OCI-LY7 (cell line): ENCODE measurements around the gene SCAF1. TPM values are rescaled to one million over a fixed set of nuclear protein-coding genes. Genes with fewer than 3 reads are reported as not detected.

Source experiments
- BruUV-seq: library from RNA; stranded (reverse); fragments of 400-500 nt; replicated peaks from 2 replicates; lab custom pipeline; 2021; lab: Mats Ljungman, UMichigan
- CTCF ChIA-PET: fragments of 300-600 bp; sonication (Branson Sonifier 250); formaldehyde crosslinking; loops from one replicate; lab custom pipeline; 2022; ENCODE audit warnings: antibody characterized with exemption; ENCODE audit not compliant: unreplicated experiment; lab: Charles Lee
- POLR2A ChIA-PET: fragments of 300-600 bp; sonication (Branson Sonifier 250); formaldehyde crosslinking; loops from one replicate; lab custom pipeline; 2022; ENCODE audit warnings: antibody characterized with exemption; lab: Charles Lee
- DNase-seq: peaks from one replicate; pipeline ENCODE4 v3.0.0-alpha.2; 2015; ENCODE audit warnings: low spot score
- H2AFZ ChIP-seq: fragments of 200-600 bp; sonication (generic), shearing (Covaris generic); 2 replicates; pipeline ENCODE4 v1.6.1; 2014; ENCODE audit warnings: mild to moderate bottlenecking, antibody characterized with exemption, low read length, moderate library complexity
- H3K27ac ChIP-seq: fragments of 200-600 bp; sonication (generic); 2 replicates; pipeline ENCODE4 v1.5.1; 2014; ENCODE audit warnings: mixed run types, low read depth, mild to moderate bottlenecking, moderate library complexity, low read length, inconsistent platforms; ENCODE audit not compliant: poor library complexity, severe bottlenecking
- H3K36me3 ChIP-seq: fragments of 200-600 bp; sonication (generic); 2 replicates; pipeline ENCODE4 v1.6.1; 2014; ENCODE audit warnings: mild to moderate bottlenecking, antibody characterized with exemption, low read length, moderate library complexity, mixed read lengths; ENCODE audit not compliant: insufficient read depth
- H3K4me1 ChIP-seq: fragments of 200-600 bp; sonication (generic); 2 replicates; pipeline ENCODE4 v1.5.1; 2014; ENCODE audit warnings: mild to moderate bottlenecking, low read length; ENCODE audit not compliant: insufficient read depth, poor library complexity, severe bottlenecking
- H3K4me2 ChIP-seq: fragments of 200-600 bp; sonication (generic); 2 replicates; pipeline ENCODE4 v1.6.1; 2014; ENCODE audit warnings: mild to moderate bottlenecking, low read length
- H3K4me3 ChIP-seq: fragments of 200-600 bp; sonication (generic); 2 replicates; pipeline ENCODE4 v1.5.1; 2014; ENCODE audit warnings: mild to moderate bottlenecking, low read depth, low read length; ENCODE audit not compliant: poor library complexity, severe bottlenecking
- H3K79me2 ChIP-seq: fragments of 200-600 bp; sonication (generic); 2 replicates; pipeline ENCODE4 v1.6.1; 2016; ENCODE audit warnings: low read depth, mild to moderate bottlenecking, low read length, moderate library complexity, mixed read lengths; ENCODE audit not compliant: insufficient read depth
- H3K9me2 ChIP-seq: fragments of 200-600 bp; sonication (generic); 2 replicates; pipeline ENCODE4 v1.6.1; 2016; ENCODE audit warnings: mild to moderate bottlenecking, low read length, mixed read lengths; ENCODE audit not compliant: insufficient read depth
- H3K9me3 ChIP-seq: fragments of 200-600 bp; sonication (generic); 2 replicates; pipeline ENCODE4 v1.6.1; 2014; ENCODE audit warnings: mild to moderate bottlenecking, mixed run types, low read length, mixed read lengths
- H4K20me1 ChIP-seq: fragments of 200-600 bp; sonication (generic); 2 replicates; pipeline ENCODE4 v1.6.1; 2014; ENCODE audit warnings: mild to moderate bottlenecking, antibody characterized with exemption, low read length, moderate library complexity, mixed read lengths; ENCODE audit not compliant: insufficient read depth
- CTCF ChIP-seq: fragments of 200-600 bp; sonication (generic); conservative IDR thresholded peaks from 2 replicates; pipeline ENCODE4 v1.5.1; 2014; ENCODE audit warnings: mild to moderate bottlenecking, antibody characterized with exemption, low read length, moderate library complexity, mixed read lengths
- EZH2phosphoT487 ChIP-seq: fragments of 200-600 bp; sonication (generic); IDR thresholded peaks from 2 replicates; pipeline ENCODE4 v1.6.1; 2018; ENCODE audit warnings: low read depth, borderline replicate concordance, mild to moderate bottlenecking, mixed run types, antibody characterized with exemption, low read length, moderate library complexity, mixed read lengths
- intact Hi-C: fragments of 100-400 bp; cut with micrococcal nuclease; formaldehyde crosslinking; loops from one replicate; pipeline ENCODE4 v1.10.0; 2022; ENCODE audit not compliant: unreplicated experiment
- total RNA-seq, 2 experiments: library from RNA; depleted of rRNA in 1 of 2; stranded (reverse); fragments of >200 nt in 1 of 2; shearing (Covaris generic) in 1 of 2; gene quantifications; 2 replicates each; pipeline ENCODE4 v1.2.3, GENCODE V29; 2014 to 2022

Gene SCAF1
- total RNA-seq, 2 experiments from 2014 or later, result 15.0 to 44.0 TPM

DNA sequence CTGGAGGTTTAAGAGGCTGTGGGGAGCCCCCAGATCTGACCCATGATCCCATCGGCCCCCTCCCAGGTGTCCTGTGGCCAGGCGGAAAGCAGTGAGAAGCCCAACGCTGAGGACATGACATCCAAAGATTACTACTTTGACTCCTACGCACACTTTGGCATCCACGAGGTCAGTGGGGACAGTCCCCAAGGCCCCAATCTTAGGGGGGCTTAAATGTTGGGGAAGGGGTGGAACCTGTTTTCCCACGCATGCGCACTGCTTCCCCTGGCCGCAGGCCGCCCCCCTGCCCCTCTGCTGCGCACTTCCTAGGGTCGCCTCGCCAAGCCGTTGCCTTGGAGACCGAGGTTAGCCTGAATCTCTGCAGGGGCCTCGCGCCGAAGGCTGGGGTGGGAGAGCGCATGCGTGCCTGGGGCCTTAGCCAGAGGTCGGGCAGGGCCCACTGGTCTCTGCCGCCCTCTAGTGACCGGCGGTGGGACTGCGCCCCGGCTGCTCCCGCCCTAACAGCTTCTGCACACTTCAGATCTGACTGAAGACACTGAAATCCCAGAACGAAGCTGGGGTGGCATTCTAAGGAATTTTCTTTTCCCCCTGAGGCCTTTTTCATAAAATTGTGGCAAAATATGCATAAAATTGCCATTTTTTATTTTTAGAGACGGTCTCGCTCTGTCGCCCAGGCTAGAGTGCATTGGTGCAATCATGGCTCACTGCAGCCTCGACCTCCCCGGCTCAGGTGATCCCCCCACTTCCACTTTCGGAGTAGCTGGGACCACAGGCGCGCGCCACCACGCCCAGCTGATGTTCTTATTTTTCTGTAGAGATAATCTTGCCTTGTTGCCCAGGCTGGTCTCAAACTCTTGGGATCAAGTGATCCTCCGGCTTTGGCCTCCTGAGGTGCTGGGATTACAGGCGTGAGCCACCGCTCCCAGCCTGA, 38.7 kb downstream of the SCAF1 start:
- intact Hi-C loops, result no loop called here
- Histone ChIP-seq H3K4me2 (peak overlapping the region; percentile 95), H3K9me3 (no peaks in the 10 kb centered on the region), H4K20me1 (0 out of 2 replicates have a peak, but pooled peaks cover 10% of the 10 kb centered on the region), H3K4me3 (peak overlapping the region; percentile 96), H3K9me2 (no peaks in the 10 kb centered on the region), H2AFZ (no peak overlapping the region), H3K27ac (peak overlapping the region; percentile 31), H3K79me2 (peaks cover 56% of the 10 kb centered on the region), H3K4me1 (peaks cover 25% of the 10 kb centered on the region), H3K36me3 (peaks cover 69% of the 10 kb centered on the region)
- POLR2A ChIA-PET, result no interaction called here
- peak; percentile 89 for DNase-seq
- peak; percentile 96 for TF ChIP-seq CTCF
- no peak for TF ChIP-seq EZH2phosphoT487
- BruUV-seq, result no TSS peak
- CTCF ChIA-PET, result interaction anchor here (0.5 kb wide), 1 partner anchor 86 kb away, joined by 5 read pairs; the partner anchor contains the start of gene AP2A1

GRCh38 chr19:49681830-49682229, 39.8 kb downstream of the SCAF1 start:
- peaks cover 79% of the 10 kb centered on the region for H3K36me3 ChIP-seq
- POLR2A ChIA-PET, result no interaction called here

More at GRCh38 chr19:49681830-49682229, 39.8 kb downstream of the SCAF1 start:
- Histone ChIP-seq H3K79me2 (peaks cover 56% of the 10 kb centered on the region), H3K27ac (no peak overlapping the region), H3K9me2 (no peaks in the 10 kb centered on the region), H3K4me3 (no peak overlapping the region), H3K9me3 (no peaks in the 10 kb centered on the region), H3K4me1 (peaks cover 25% of the 10 kb centered on the region), H2AFZ (no peak overlapping the region), H3K4me2 (no peak overlapping the region), H4K20me1 (0 out of 2 replicates have a peak, but pooled peaks cover 10% of the 10 kb centered on the region)
- DNase-seq, result no peak
- CTCF ChIA-PET, result interaction anchor here (0.6 kb wide), 2 partner anchors 50 to 77 kb away, joined by 3 read pairs; no protein-coding TSS in a partner anchor
- no TSS peak for BruUV-seq
- intact Hi-C loops, result no loop called here
- TF ChIP-seq CTCF, result no peak
- TF ChIP-seq EZH2phosphoT487, result no peak
